Motor neuron (in vitro differentiated cells): ENCODE results near the gene A1BG. TPM values are rescaled to one million over a fixed set of nuclear protein-coding genes. Genes with fewer than 3 reads are reported as not detected.
A peak's percentile ranks its signal among the peaks of the same experiment; 100 is the strongest.

Source experiments
- ATAC-seq, 8 experiments: fragments of 200-7000 bp; cut with Tn5 transposase; replicated peaks in 6 of 8; 2 replicates each; pipeline ENCODE4 v1.8.0; 2021; ENCODE audit warnings: mild to moderate bottlenecking in 8 of 8, moderate library complexity in 8 of 8
- H3K27ac ChIP-seq, 2 donors: fragments of 250-450 bp; sonication (Bioruptor Pico); 2 replicates each; pipeline ENCODE4 v1.9.0; 2021; ENCODE audit warnings: antibody characterized with exemption in 2 of 2, mild to moderate bottlenecking in 2 of 2, moderate library complexity in 1 of 2
- H3K4me1 ChIP-seq, 2 donors: fragments of 250-450 bp; sonication (Bioruptor Pico); replicated peaks in 1 of 2; 2 replicates each; pipeline ENCODE4 v1.6.1; 2021; ENCODE audit warnings: antibody characterized with exemption in 2 of 2, mild to moderate bottlenecking in 2 of 2, moderate library complexity in 1 of 2
- H3K4me3 ChIP-seq, 5 donors: fragments of 250-450 bp; sonication (Bioruptor Pico); 2 replicates each; pipeline ENCODE4 v1.9.0; 2021; ENCODE audit warnings: antibody characterized with exemption in 5 of 5, mild to moderate bottlenecking in 5 of 5, moderate library complexity in 4 of 5
- WGBS, 10 experiments: fragments of 450-650 bp; shearing (Covaris generic); methylation state at CpG; one replicate each; pipeline ENCODE4 v1.0.0; 2022; 5-methylcytosine and 5-hydroxymethylcytosine counted together
- in situ Hi-C, 9 experiments: fragments of 400-800 bp; cut with MboI; loops; one replicate each; pipeline ENCODE4 v1.15.0; 2021; ENCODE audit warnings: low sequenced_read_pairs in 9 of 9, low pct_unique_long_range_greater_than_20kb in 2 of 9; ENCODE audit not compliant: unreplicated experiment in 9 of 9
- total RNA-seq, 8 experiments: library from RNA; unstranded; fragments of 300-600 nt; gene quantifications; 2 replicates each; pipeline versions ENCODE4 v1.2.3 to v1.2.4, GENCODE V29; 2022

A1BG gene
- total RNA-seq, 8 experiments from 2014 or later = 4.4 to 84.0 (median 63.6) TPM; not detected in 1

GRCh38 chr19:58395220-58395978 is 42.1 kb upstream of the A1BG start, which contains the start of gene RNF225:
Gene RNF225, plus strand, starts transcription at chr19:58395656. Its CDS starts 434 bp downstream, at chr19:58396090.
- H3K4me1 ChIP-seq = peaks cover 4 to 7% of the 10 kb centered on the region in 2 donors
- H3K27ac ChIP-seq = no peak within 1 kb of the TSS
- in situ Hi-C loops = no loop called here
- peak; percentile 9 to 40 (median 24) for ATAC-seq
- peak within 1 kb of the TSS in 1 of 5 donors; percentile 15 for H3K4me3 ChIP-seq
- 0 to 95% (median 33%) methylated on average over 1 to 3 of the region's 21 CpGs; no CpG with 5 or more reads in 5 of the 10 experiments for WGBS, 10 experiments

- in situ Hi-C loops = no loop called here
- Histone ChIP-seq H3K4me1 (peaks cover 0 to 3% of the 10 kb centered on the region in 2 donors), H3K4me3 (no peak overlapping the region), H3K27ac (no peak overlapping the region)
- ATAC-seq = peak in 5 of 8 experiments; percentile 2 to 10 (median 3)
- WGBS, 10 experiments = 58 to 100% (median 80%) methylated on average over 1 to 2 of the region's 3 CpGs; no CpG with 5 or more reads in 6 of the 10 experiments
Measured at GRCh38 chr19:58394821-58395219, 41.5 kb upstream of the A1BG start.

- WGBS, 10 experiments = 86 to 100% (median 93%) methylated on average over 2 to 4 of the region's 4 CpGs; no CpG with 5 or more reads in 3 of the 10 experiments
- in situ Hi-C loops = no loop called here
- H3K27ac ChIP-seq = no peak overlapping the region
- no peak overlapping the region for H3K4me3 ChIP-seq
- H3K4me1 ChIP-seq = peaks cover 0 to 3% of the 10 kb centered on the region in 2 donors
- ATAC-seq = no peak
Measured at GRCh38 chr19:58393725-58394033, 40.4 kb upstream of the A1BG start.

GRCh38 chr19:58392945-58393724 is 39.8 kb upstream of the A1BG start:
- H3K4me3 ChIP-seq = no peak overlapping the region
- H3K27ac ChIP-seq = no peak overlapping the region
- peaks cover 5% of the 10 kb centered on the region in 2 donors for H3K4me1 ChIP-seq
- in situ Hi-C loops = no loop called here
- 88 to 100% (median 94%) methylated on average over 1 to 23 of the region's 26 CpGs; no CpG with 5 or more reads in 2 of the 10 experiments for WGBS, 10 experiments
- ATAC-seq = no peak

GRCh38 chr19:58388175-58388526 is 34.9 kb upstream of the A1BG start:
- no peak for ATAC-seq
- 43 to 100% (median 90%) methylated on average over 1 to 3 of the region's 3 CpGs; no CpG with 5 or more reads in 4 of the 10 experiments for WGBS, 10 experiments
- no peak overlapping the region for H3K27ac ChIP-seq

GRCh38 chr19:58387338-58388174 is 34.3 kb upstream of the A1BG start:
- peaks cover 16 to 18% of the 10 kb centered on the region in 2 donors for H3K4me1 ChIP-seq
- in situ Hi-C loops = no loop called here
- peak in 2 of 8 experiments; percentile 0 to 3 for ATAC-seq
- peak overlapping the region; percentile 57 to 84 (median 65) for H3K4me3 ChIP-seq
- H3K27ac ChIP-seq = peak overlapping the region; percentile 98 to 99
- WGBS, 10 experiments = 0 to 21% (median 6%) methylated on average over 1 to 25 of the region's 39 CpGs

More at GRCh38 chr19:58388175-58388526, 34.9 kb upstream of the A1BG start:
- peaks cover 16 to 18% of the 10 kb centered on the region in 2 donors for H3K4me1 ChIP-seq
- in situ Hi-C loops = no loop called here
- peak overlapping the region; percentile 57 to 84 (median 65) for H3K4me3 ChIP-seq

GRCh38 chr19:58386576-58387337 is 33.5 kb upstream of the A1BG start, which contains the start of gene RPS5:
Gene RPS5, plus strand, starts transcription at chr19:58387269. Its CDS starts 869 bp downstream, at chr19:58388138.
- Histone ChIP-seq H3K4me1 (peaks cover 18% of the 10 kb centered on the region in 2 donors), H3K27ac (peak within 1 kb of the TSS; percentile 98 to 99), H3K4me3 (peak within 1 kb of the TSS; percentile 57 to 84 (median 65))
- ATAC-seq = peak; percentile 83 to 93 (median 87)
- WGBS, 10 experiments = 0% methylated on average over 4 to 14 of the region's 64 CpGs; no CpG with 5 or more reads in 3 of the 10 experiments
- in situ Hi-C loops = no loop called here

GRCh38 chr19:58385891-58386575 is 32.7 kb upstream of the A1BG start:
- H3K4me3 ChIP-seq = peak overlapping the region; percentile 57 to 84 (median 65)
- WGBS, 10 experiments = 5% methylated on average over 11 of the region's 36 CpGs; no CpG with 5 or more reads in 9 of the 10 experiments
- peak overlapping the region; percentile 98 to 99 for H3K27ac ChIP-seq
- peaks cover 18 to 19% of the 10 kb centered on the region in 2 donors for H3K4me1 ChIP-seq
- in situ Hi-C loops = no loop called here
- peak in 7 of 8 experiments; percentile 5 to 22 (median 13) for ATAC-seq

- peak overlapping the region; percentile 57 to 84 (median 65) for H3K4me3 ChIP-seq
- H3K4me1 ChIP-seq = peaks cover 18 to 19% of the 10 kb centered on the region in 2 donors
- in situ Hi-C loops = no loop called here
- peak overlapping the region; percentile 98 to 99 for H3K27ac ChIP-seq
- 87% methylated on average over 3 of the region's 9 CpGs; no CpG with 5 or more reads in 9 of the 10 experiments for WGBS, 10 experiments
- ATAC-seq = no peak
Measured at GRCh38 chr19:58385313-58385890, 32.1 kb upstream of the A1BG start.

GRCh38 chr19:58382997-58383603 is 29.8 kb upstream of the A1BG start:
- no peak for ATAC-seq
- peaks cover 20 to 25% of the 10 kb centered on the region in 2 donors for H3K4me1 ChIP-seq
- in situ Hi-C loops = no loop called here
- no peak overlapping the region for H3K27ac ChIP-seq
- WGBS, 10 experiments = 92 to 100% methylated on average over 2 of the region's 6 CpGs; no CpG with 5 or more reads in 8 of the 10 experiments
- no peak overlapping the region for H3K4me3 ChIP-seq
